Loucy (cell line): ENCODE results near the gene MYH7B.

ENCODE experiments used
- EZH2phosphoT487 ChIP-seq: fragments of 200-600 bp; IDR thresholded peaks from 2 replicates; pipeline ENCODE4 v1.6.1; 2018; ENCODE audit warnings: antibody characterized with exemption, mild to moderate bottlenecking, moderate library complexity, borderline replicate concordance
- TF ChIP-seq, protein P1 (sequence below): fragments of 200-600 bp; sonication (generic); conservative IDR thresholded peaks from 2 replicates; pipeline ENCODE4 v1.5.1; 2014; ENCODE audit warnings: mild to moderate bottlenecking, antibody characterized with exemption, low read length

DNA sequence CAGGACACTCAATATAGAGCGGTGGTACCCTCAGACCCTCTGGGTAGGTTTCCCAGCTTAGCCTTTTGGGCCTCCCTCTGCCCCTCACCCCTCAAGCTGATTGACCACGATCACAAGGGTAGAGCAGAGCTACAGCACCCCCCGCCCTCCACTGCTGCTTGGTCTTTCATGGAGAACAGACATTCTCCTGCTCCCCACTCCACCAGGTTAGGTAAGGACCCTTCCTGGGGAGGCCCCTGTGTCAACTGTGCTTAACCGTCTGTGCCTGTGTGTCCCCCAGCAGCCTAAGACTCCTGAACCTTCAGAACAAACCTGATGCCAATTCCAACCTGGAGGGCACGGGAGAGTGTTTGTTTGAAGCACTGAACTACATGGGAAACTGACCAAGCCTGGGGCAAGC, 11.8 kb downstream of the MYH7B start:
- TF ChIP-seq, protein P1, sequence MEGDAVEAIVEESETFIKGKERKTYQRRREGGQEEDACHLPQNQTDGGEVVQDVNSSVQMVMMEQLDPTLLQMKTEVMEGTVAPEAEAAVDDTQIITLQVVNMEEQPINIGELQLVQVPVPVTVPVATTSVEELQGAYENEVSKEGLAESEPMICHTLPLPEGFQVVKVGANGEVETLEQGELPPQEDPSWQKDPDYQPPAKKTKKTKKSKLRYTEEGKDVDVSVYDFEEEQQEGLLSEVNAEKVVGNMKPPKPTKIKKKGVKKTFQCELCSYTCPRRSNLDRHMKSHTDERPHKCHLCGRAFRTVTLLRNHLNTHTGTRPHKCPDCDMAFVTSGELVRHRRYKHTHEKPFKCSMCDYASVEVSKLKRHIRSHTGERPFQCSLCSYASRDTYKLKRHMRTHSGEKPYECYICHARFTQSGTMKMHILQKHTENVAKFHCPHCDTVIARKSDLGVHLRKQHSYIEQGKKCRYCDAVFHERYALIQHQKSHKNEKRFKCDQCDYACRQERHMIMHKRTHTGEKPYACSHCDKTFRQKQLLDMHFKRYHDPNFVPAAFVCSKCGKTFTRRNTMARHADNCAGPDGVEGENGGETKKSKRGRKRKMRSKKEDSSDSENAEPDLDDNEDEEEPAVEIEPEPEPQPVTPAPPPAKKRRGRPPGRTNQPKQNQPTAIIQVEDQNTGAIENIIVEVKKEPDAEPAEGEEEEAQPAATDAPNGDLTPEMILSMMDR: no peak
- no peak for TF ChIP-seq EZH2phosphoT487
